SK-N-SH (cell line): Measurements from ENCODE around the gene CCDC197. TPM values are rescaled to one million over a fixed set of nuclear protein-coding genes. Genes with fewer than 3 reads are reported as not detected.

ENCODE experiments used
- CTCF ChIA-PET: fragments of 300-600, 350-600 bp; formaldehyde crosslinking; extraction: SDS; loops from one replicate; lab custom pipeline; 2021; lab: Yijun Ruan, JAX
- POLR2A ChIA-PET: fragments of 350-600 bp; sonication (Branson Sonifier 250); formaldehyde crosslinking; extraction: SDS; loops from one replicate; lab custom pipeline; 2020; ENCODE audit warnings: antibody characterized with exemption, inconsistent platforms; lab: Yijun Ruan, JAX
- DNase-seq: peaks from one replicate; pipeline ENCODE4 v3.0.0; 2012
- H2AFZ ChIP-seq: fragments of 200-600 bp; sonication (generic); 2 replicates; pipeline ENCODE4 v1.8.1; 2016; ENCODE audit warnings: antibody characterized with exemption, mild to moderate bottlenecking, low read depth
- H3F3A ChIP-seq: fragments of 200-600 bp; sonication (generic); replicated peaks from 2 replicates; pipeline ENCODE3; 2016; ENCODE audit warnings: antibody characterized with exemption, mild to moderate bottlenecking; ENCODE audit not compliant: insufficient read depth
- H3K27ac ChIP-seq, 2 experiments: fragments of 200-500 bp in 1 of 2; fragments of 200-600 bp in 1 of 2; sonication (Bioruptor generic) in 1 of 2; sonication (generic), shearing (Covaris generic) in 1 of 2; 2 replicates each; pipeline versions ENCODE4 v1.5.1 to v1.6.1; 2014 to 2016; ENCODE audit warnings: low read depth in 2 of 2, inconsistent platforms in 1 of 2, low read length in 1 of 2, mild to moderate bottlenecking in 1 of 2, mixed read lengths in 1 of 2
- H3K27me3 ChIP-seq: fragments of 200-600 bp; sonication (generic), shearing (Covaris generic); 2 replicates; pipeline ENCODE4 v1.6.1; 2016; ENCODE audit warnings: mixed run types; ENCODE audit not compliant: insufficient read depth
- H3K36me3 ChIP-seq, 2 experiments: fragments of 200-500 bp in 1 of 2; fragments of 200-600 bp in 1 of 2; sonication (Bioruptor generic) in 1 of 2; sonication (generic) in 1 of 2; replicated peaks in 1 of 2; 2 replicates each; pipeline versions ENCODE3 to v1.5.1; 2014 to 2016; ENCODE audit warnings: low read length in 1 of 2, mild to moderate bottlenecking in 1 of 2; ENCODE audit not compliant: insufficient read depth in 2 of 2, control insufficient read depth in 1 of 2
- H3K4me1 ChIP-seq, 2 experiments: fragments of 200-500 bp in 1 of 2; fragments of 200-600 bp in 1 of 2; sonication (Bioruptor generic) in 1 of 2; sonication (generic), shearing (Covaris generic) in 1 of 2; 2 replicates each; pipeline versions ENCODE4 v1.5.1 to v1.6.1; 2014 to 2016; ENCODE audit warnings: low read depth in 1 of 2, low read length in 1 of 2, mixed run types in 1 of 2; ENCODE audit not compliant: insufficient read depth in 2 of 2, control insufficient read depth in 1 of 2
- H3K4me2 ChIP-seq: fragments of 200-600 bp; sonication (generic), shearing (Covaris generic); 2 replicates; pipeline ENCODE4 v1.6.1; 2017; ENCODE audit warnings: mixed run types
- H3K4me3 ChIP-seq, 2 experiments: fragments of 200-500 bp in 1 of 2; fragments of 200-600 bp in 1 of 2; sonication (Bioruptor generic) in 1 of 2; sonication (generic), shearing (Covaris generic) in 1 of 2; 2 replicates each; pipeline versions ENCODE4 v1.5.1 to v1.8.1; 2014 to 2016; ENCODE audit warnings: low read depth in 2 of 2, inconsistent platforms in 1 of 2, low read length in 1 of 2, mild to moderate bottlenecking in 1 of 2, mixed read lengths in 1 of 2, moderate library complexity in 1 of 2
- H3K79me2 ChIP-seq: fragments of 200-600 bp; sonication (generic); 2 replicates; pipeline ENCODE4 v1.8.1; 2017; ENCODE audit warnings: mild to moderate bottlenecking; ENCODE audit not compliant: insufficient read depth
- H3K9ac ChIP-seq: fragments of 200-600 bp; sonication (generic); 2 replicates; pipeline ENCODE4 v1.6.1; 2017; ENCODE audit warnings: mixed run types
- H3K9me2 ChIP-seq: fragments of 200-600 bp; sonication (generic); 2 replicates; pipeline ENCODE4 v1.6.1; 2017; ENCODE audit warnings: mixed run types
- H3K9me3 ChIP-seq: fragments of 200-600 bp; sonication (generic); 2 replicates; pipeline ENCODE4 v1.6.1; 2017; ENCODE audit warnings: mixed run types, mild to moderate bottlenecking, moderate library complexity
- H4K20me1 ChIP-seq: fragments of 200-600 bp; sonication (generic); 2 replicates; pipeline ENCODE4 v1.6.1; 2017; ENCODE audit warnings: mild to moderate bottlenecking, mixed run types; ENCODE audit not compliant: insufficient read depth
- CTCF ChIP-seq: fragments of 200-600 bp; sonication (generic); IDR thresholded peaks from 2 replicates; pipeline ENCODE4 v1.6.1; 2017; ENCODE audit warnings: antibody characterized with exemption, mild to moderate bottlenecking, moderate library complexity
- FOSL2 ChIP-seq: IDR thresholded peaks from 2 replicates; pipeline ENCODE4 v1.4.0; 2012; ENCODE audit warnings: low read depth, mild to moderate bottlenecking, moderate library complexity, borderline replicate concordance
- IRF3 ChIP-seq: fragments of 150-350 bp; IDR thresholded peaks from 2 replicates; pipeline ENCODE4 v1.6.1; 2016; ENCODE audit warnings: mild to moderate bottlenecking, low read depth, low read length
- NFIC ChIP-seq: IDR thresholded peaks from 2 replicates; pipeline ENCODE4 v1.4.0; 2012; ENCODE audit warnings: borderline replicate concordance
- NRF1 ChIP-seq: IDR thresholded peaks from 2 replicates; pipeline ENCODE4 v1.6.1; 2012; ENCODE audit warnings: low read depth, mild to moderate bottlenecking, low read length
- REST ChIP-seq: IDR thresholded peaks from 2 replicates; pipeline ENCODE4 v1.6.1; 2012; ENCODE audit warnings: mild to moderate bottlenecking, low read depth, low read length, moderate library complexity
- RXRA ChIP-seq: IDR thresholded peaks from 2 replicates; pipeline ENCODE4 v1.4.0; 2012; ENCODE audit warnings: low read depth, mild to moderate bottlenecking, borderline replicate concordance
- TAF1 ChIP-seq: IDR thresholded peaks from 2 replicates; pipeline ENCODE4 v1.6.1; 2012; ENCODE audit warnings: low read depth, mild to moderate bottlenecking, low read length, moderate library complexity, borderline replicate concordance
- USF1 ChIP-seq: IDR thresholded peaks from 2 replicates; pipeline ENCODE4 v1.4.0; 2012; ENCODE audit warnings: low read depth, borderline replicate concordance
- ZBTB33 ChIP-seq: IDR thresholded peaks from 2 replicates; pipeline ENCODE4 v1.4.0; 2012; ENCODE audit warnings: low read depth, borderline replicate concordance
- WGBS: methylation state at CpG from one replicate; pipeline ENCODE4 v1.1.6; 2017; ENCODE audit warnings: low lambda C conversion rate; 5-methylcytosine and 5-hydroxymethylcytosine counted together
- polyA plus RNA-seq, 3 experiments: library from polyadenylated mRNA; depleted of rRNA; stranded (reverse); fragments of >200 nt; gene quantifications; 2 replicates each; pipeline ENCODE4 v1.2.3, GENCODE V29; 2012

Gene CCDC197
- polyA plus RNA-seq, 1 of the 3 experiments (the other 2 are of a cell fraction) = not detected

GRCh38 chr14:93980456-93981201 is 16.5 kb upstream of the CCDC197 start:
- Histone ChIP-seq H3K4me2 (no peak overlapping the region), H3K9ac (no peak overlapping the region), H3K9me2 (no peaks in the 10 kb centered on the region), H3K4me1 (peaks cover 0 to 5% of the 10 kb centered on the region in 2 experiments; a peak in 1 of 4 replicates), H3K27ac (no peak overlapping the region), H3K27me3 (no peaks in the 10 kb centered on the region), H3K36me3 (no peaks in the 10 kb centered on the region), H3F3A (no peaks in the 10 kb centered on the region), H4K20me1 (no peaks in the 10 kb centered on the region), H3K79me2 (no peaks in the 10 kb centered on the region), H3K9me3 (no peaks in the 10 kb centered on the region), H3K4me3 (no peak overlapping the region), H2AFZ (no peak overlapping the region)
- ChIA-PET CTCF (interaction anchor here (1.4 to 6.5 kb wide), 4 partner anchors 10 to 45 kb away, joined by 3 to 38 read pairs (median 18); no protein-coding TSS in a partner anchor), POLR2A (no interaction called here)
- WGBS = 68% methylated on average over 9 of the region's 11 CpGs
- no peak for DNase-seq
- TF ChIP-seq ZBTB33 (no peak), REST (no peak), CTCF (no peak), IRF3 (no peak), FOSL2 (no peak), USF1 (no peak), RXRA (no peak), NFIC (no peak), TAF1 (no peak), NRF1 (no peak)
